Smooth muscle cell (in vitro differentiated cells): ENCODE data around the gene PTCH1. TPM values are rescaled to one million over a fixed set of nuclear protein-coding genes. Genes with fewer than 3 reads are reported as not detected.

Experiments
- DNase-seq: peaks from one replicate; lab custom pipeline; 2025; ENCODE audit not compliant: unreplicated experiment; lab: John Stamatoyannopoulos, UW
- H2AFZ ChIP-seq: fragments of 200-600 bp; sonication (generic); 2 replicates; pipeline ENCODE4 v1.6.0; 2016; ENCODE audit warnings: antibody characterized with exemption, low read depth, mild to moderate bottlenecking
- H3F3A ChIP-seq: fragments of 200-600 bp; sonication (generic); 2 replicates; pipeline ENCODE4 v1.6.0; 2017; ENCODE audit warnings: antibody characterized with exemption, low read depth
- H3K27ac ChIP-seq: fragments of 200-600 bp; sonication (generic); 2 replicates; pipeline ENCODE4 v1.5.1; 2016; ENCODE audit warnings: low read depth, mild to moderate bottlenecking
- H3K27me3 ChIP-seq: fragments of 200-600 bp; sonication (generic); 2 replicates; pipeline ENCODE4 v1.6.1; 2016; ENCODE audit warnings: low read depth, mild to moderate bottlenecking
- H3K36me3 ChIP-seq: fragments of 200-600 bp; sonication (generic); 2 replicates; pipeline ENCODE4 v1.5.1; 2016; ENCODE audit warnings: low read depth
- H3K4me1 ChIP-seq: fragments of 200-600 bp; sonication (generic); 2 replicates; pipeline ENCODE4 v1.5.1; 2016; ENCODE audit warnings: low read depth
- H3K4me2 ChIP-seq: fragments of 200-600 bp; sonication (generic); 2 replicates; pipeline ENCODE4 v1.6.0; 2016; ENCODE audit warnings: mild to moderate bottlenecking
- H3K4me3 ChIP-seq: fragments of 200-600 bp; sonication (generic); 2 replicates; pipeline ENCODE4 v1.5.1; 2016; ENCODE audit warnings: mild to moderate bottlenecking
- H3K79me2 ChIP-seq: fragments of 200-600 bp; sonication (generic); 2 replicates; pipeline ENCODE4 v1.6.0; 2016; ENCODE audit warnings: low read depth, mild to moderate bottlenecking
- H3K9ac ChIP-seq: fragments of 200-600 bp; sonication (generic); 2 replicates; pipeline ENCODE4 v1.6.0; 2016; ENCODE audit warnings: low read depth
- H3K9me3 ChIP-seq: fragments of 200-600 bp; sonication (generic); replicated peaks from 2 replicates; pipeline ENCODE4 v1.5.1; 2016; ENCODE audit warnings: low read depth
- H4K20me1 ChIP-seq: fragments of 200-600 bp; sonication (generic); 2 replicates; pipeline ENCODE4 v1.6.0; 2016; ENCODE audit warnings: low read depth
- CTCF ChIP-seq: fragments of 200-600 bp; sonication (generic); IDR thresholded peaks from 2 replicates; pipeline ENCODE4 v1.5.1; 2017; ENCODE audit warnings: borderline replicate concordance, mild to moderate bottlenecking, antibody characterized with exemption; ENCODE audit not compliant: insufficient read depth, poor library complexity, severe bottlenecking
- WGBS: methylation state at CpG from one replicate; pipeline ENCODE4 v1.1.7; 2016; ENCODE audit warnings: low lambda C conversion rate; 5-methylcytosine and 5-hydroxymethylcytosine counted together
- polyA plus RNA-seq: library from polyadenylated mRNA; unstranded; fragments of >200 nt; fragmentation: Nextera tagmentation; extraction: Ambion mirVana; gene quantifications from 2 replicates; pipeline ENCODE4 v1.2.1, GENCODE V29; 2016
- total RNA-seq: library from RNA; depleted of rRNA; stranded (reverse); fragments of >200 nt; gene quantifications from 2 replicates; pipeline ENCODE4 v1.2.3, GENCODE V29; 2014

The PTCH1 gene
- total and polyA plus RNA-seq, 2 experiments from 2014 or later = 5.8 to 6.3 TPM

- H3K36me3 ChIP-seq = no peaks in the 10 kb centered on the region
- no peak overlapping the region for H3K9ac ChIP-seq
- no peak overlapping the region for H3K4me3 ChIP-seq
- H3K9me3 ChIP-seq = no peaks in the 10 kb centered on the region
- H4K20me1 ChIP-seq = no peaks in the 10 kb centered on the region
- no peak overlapping the region for H3K4me2 ChIP-seq
- no peaks in the 10 kb centered on the region for H3K27me3 ChIP-seq
- H3F3A ChIP-seq = no peaks in the 10 kb centered on the region
- no peak for DNase-seq
- H3K79me2 ChIP-seq = no peaks in the 10 kb centered on the region
- TF ChIP-seq CTCF = no peak
- H2AFZ ChIP-seq = no peak overlapping the region
- H3K27ac ChIP-seq = no peak overlapping the region
- peaks cover 32% of the 10 kb centered on the region for H3K4me1 ChIP-seq
- 59% methylated on average over 11 of the region's 11 CpGs for WGBS
These were observed 66.4 kb downstream of the PTCH1 start for GRCh38 chr9:95450171-95451064.

- H3K27ac ChIP-seq = no peak overlapping the region
- H3K4me3 ChIP-seq = no peak overlapping the region
- no peaks in the 10 kb centered on the region for H3K27me3 ChIP-seq
- H3K79me2 ChIP-seq = no peaks in the 10 kb centered on the region
- H3K4me2 ChIP-seq = no peak overlapping the region
- 93% methylated on average over 18 of the region's 22 CpGs for WGBS
- no peaks in the 10 kb centered on the region for H3F3A ChIP-seq
- no peaks in the 10 kb centered on the region for H3K36me3 ChIP-seq
- H3K4me1 ChIP-seq = peaks cover 32% of the 10 kb centered on the region
- TF ChIP-seq CTCF = no peak
- no peaks in the 10 kb centered on the region for H4K20me1 ChIP-seq
- H3K9ac ChIP-seq = no peak overlapping the region
- DNase-seq = no peak
- H3K9me3 ChIP-seq = no peaks in the 10 kb centered on the region
- no peak overlapping the region for H2AFZ ChIP-seq
These were observed 67.8 kb downstream of the PTCH1 start for GRCh38 chr9:95449016-95449415.

GRCh38 chr9:95447660-95448420 lies 68.9 kb downstream of the PTCH1 start:
- no peaks in the 10 kb centered on the region for H3K27me3 ChIP-seq
- DNase-seq = no peak

More at GRCh38 chr9:95447660-95448420, 68.9 kb downstream of the PTCH1 start:
- WGBS = 71% methylated on average over 23 of the region's 23 CpGs
- Histone ChIP-seq H3F3A (no peaks in the 10 kb centered on the region), H3K9me3 (no peaks in the 10 kb centered on the region), H4K20me1 (no peaks in the 10 kb centered on the region), H3K36me3 (no peaks in the 10 kb centered on the region), H3K27ac (no peak overlapping the region), H3K4me2 (no peak overlapping the region), H3K79me2 (no peaks in the 10 kb centered on the region), H2AFZ (no peak overlapping the region), H3K4me1 (peaks cover 32% of the 10 kb centered on the region), H3K9ac (no peak overlapping the region), H3K4me3 (no peak overlapping the region)
- no peak for TF ChIP-seq CTCF
